HG03139 (cell line): Measurements from ENCODE around the gene OR52K2.
"Not testable (repeated sequence)": the region's sequence is repeated elsewhere in the genome, so short reads cannot be mapped to it uniquely, and the experiment has no call there.

Experiments used
- ATAC-seq: cut with Tn5 transposase; IDR thresholded peaks from one replicate; pipeline ENCODE4 v1.9.1; 2021; ENCODE audit not compliant: unreplicated experiment

Gene OR52K2

DNA sequence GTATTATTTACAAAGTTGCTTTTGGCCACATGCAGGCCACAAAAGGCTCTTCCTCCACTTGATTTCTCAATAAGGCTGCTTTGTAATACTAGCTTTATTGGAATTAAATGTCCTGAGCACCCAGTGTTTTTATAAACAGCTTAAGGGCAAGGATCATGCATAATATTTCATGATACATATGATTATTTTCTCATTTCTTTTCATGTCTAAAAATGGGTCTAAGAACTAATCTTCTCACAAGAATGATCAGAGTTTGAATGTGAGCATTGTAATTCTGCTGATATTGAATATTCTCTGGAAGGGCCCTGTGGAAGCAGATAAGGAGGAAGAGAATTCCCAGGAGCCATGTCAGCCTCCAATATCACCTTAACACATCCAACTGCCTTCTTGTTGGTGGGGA lies at the start of gene OR52K2:
Gene OR52K2 (plus strand): TSS at position 301 of the 400 bp plus-strand sequence. CDS start 45 bp downstream, at position 346.
- ATAC-seq: no peak

- not testable (repeated sequence) for ATAC-seq
Measured at GRCh38 chr11:4406206-4406605, 42.9 kb upstream of the OR52K2 start.

GRCh38 chr11:4416306-4416705 lies 32.8 kb upstream of the OR52K2 start:
- ATAC-seq: no peak

- ATAC-seq: no peak
Measured at GRCh38 chr11:4416816-4417215, 32.3 kb upstream of the OR52K2 start.

DNA sequence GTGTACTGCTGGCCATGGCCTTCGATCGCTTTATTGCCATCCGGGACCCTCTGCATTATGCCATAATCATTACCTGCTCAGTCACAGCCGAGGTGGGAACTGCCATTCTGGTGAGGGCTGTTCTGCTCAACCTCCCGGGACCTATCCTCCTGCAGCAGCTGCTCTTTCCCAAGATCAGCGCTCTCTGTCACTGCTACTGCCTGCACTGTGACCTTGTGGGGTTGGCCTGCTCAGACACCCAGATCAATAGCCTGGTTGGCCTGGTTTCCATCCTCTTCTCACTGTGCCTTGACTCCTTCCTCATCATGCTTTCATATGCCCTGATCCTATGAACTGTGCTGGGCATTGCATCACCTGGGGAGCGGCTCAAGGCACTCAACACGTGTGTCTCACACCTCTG lies 30.7 kb upstream of the OR52K2 start:
- no peak for ATAC-seq

- no peak for ATAC-seq
Measured at GRCh38 chr11:4430051-4430450, 19.0 kb upstream of the OR52K2 start.

DNA sequence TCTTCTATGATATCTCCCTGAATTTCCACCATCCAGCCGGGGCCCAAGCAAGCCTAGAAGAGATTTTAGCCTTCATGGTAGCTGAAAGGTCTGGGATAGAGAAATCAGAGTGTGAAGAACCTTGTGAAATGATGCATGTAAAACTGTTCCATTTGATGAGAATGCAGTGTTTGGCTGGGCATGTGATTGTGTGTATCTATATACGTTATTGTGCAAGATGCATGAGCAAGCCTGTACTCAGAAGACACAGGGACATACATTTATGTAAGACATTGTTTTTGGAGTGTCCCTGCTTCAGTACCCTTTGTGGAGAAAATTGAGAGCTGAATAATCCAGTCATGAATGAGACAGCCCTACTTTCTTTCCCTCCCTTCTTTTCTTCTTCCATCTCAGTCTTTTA lies 15.2 kb upstream of the OR52K2 start:
- ATAC-seq: no peak

- ATAC-seq: no peak
Measured at GRCh38 chr11:4436411-4436810, 12.7 kb upstream of the OR52K2 start.

DNA sequence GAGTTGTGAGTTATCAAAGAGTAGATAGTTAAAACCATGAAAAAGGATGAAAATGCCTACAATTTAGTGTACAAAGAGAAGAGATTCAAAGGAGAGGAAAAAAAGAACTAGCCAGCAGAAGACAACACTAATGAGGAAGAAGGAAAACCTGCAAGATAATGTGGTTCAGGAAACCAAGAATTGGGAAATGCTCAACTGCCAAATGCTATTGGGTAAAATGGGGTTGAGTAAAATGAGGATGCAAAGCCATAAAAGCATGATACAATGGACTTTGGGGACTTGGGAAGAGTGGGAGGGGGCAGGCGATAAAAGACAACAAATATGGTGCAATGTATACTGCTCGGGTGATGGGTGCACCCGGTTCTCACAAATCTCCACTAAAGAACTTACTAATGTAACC lies 7.6 kb upstream of the OR52K2 start:
- ATAC-seq: no peak

- no peak for ATAC-seq
Measured at GRCh38 chr11:4443232-4443891, 5.7 kb upstream of the OR52K2 start.

DNA sequence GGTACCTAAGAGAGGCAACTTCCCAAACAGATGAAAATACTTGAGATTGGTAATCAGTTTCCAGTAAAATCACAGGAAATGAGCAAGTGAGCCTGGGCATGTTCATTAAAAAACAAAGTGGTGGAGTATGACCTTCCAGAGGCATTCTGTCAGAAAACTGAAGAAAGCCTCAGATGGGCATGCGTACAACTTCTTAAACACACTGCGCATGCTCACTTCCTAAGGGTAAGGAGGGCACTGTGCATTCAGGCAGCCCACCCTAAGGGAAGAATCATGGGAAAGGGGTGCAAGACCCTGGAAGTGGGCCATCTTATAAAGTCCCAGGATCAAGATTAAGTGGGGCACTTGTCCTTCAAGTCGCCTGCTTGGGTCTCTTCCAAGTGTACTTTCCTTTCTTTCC lies 4.0 kb downstream of the OR52K2 start:
- no peak for ATAC-seq

DNA sequence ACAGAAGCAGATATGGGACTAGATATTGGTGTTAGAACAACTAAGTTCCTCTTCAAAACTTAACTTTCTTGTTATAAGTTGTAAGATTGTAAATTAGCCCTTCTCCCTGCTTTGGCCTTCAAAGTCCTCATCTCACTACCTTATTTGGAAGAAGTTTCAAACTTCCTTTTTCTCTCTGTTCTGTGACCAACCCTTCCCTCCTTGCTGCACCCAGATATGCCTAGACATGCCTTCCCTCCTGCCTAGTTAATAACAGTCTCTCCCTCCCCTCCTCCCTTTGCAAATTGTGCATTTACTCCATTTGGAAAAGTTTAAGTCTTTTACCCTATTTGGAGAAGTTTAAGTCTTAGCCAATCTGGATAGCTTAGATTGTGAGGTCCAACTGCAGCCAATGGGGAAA lies 4.9 kb downstream of the OR52K2 start:
- no peak for ATAC-seq

DNA sequence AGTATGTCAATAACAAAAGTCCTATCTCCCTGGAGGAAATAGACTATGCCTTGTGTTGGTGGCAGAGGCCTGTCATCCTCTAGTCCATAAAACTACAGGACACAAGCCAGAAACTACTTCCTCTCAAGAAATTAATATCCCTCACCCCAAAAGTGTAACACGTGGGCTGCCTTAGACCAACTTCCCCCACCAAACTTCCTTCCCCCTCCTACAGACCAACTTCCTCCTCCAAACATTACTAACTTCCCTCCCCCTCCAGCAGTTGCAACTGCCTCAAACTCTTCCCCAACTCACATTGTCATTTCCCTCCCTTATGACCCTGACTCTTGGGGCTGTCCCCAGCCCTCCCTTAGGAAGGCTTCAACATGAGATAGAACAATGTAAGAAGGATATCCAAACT lies 6.3 kb downstream of the OR52K2 start:
- no peak for ATAC-seq

DNA sequence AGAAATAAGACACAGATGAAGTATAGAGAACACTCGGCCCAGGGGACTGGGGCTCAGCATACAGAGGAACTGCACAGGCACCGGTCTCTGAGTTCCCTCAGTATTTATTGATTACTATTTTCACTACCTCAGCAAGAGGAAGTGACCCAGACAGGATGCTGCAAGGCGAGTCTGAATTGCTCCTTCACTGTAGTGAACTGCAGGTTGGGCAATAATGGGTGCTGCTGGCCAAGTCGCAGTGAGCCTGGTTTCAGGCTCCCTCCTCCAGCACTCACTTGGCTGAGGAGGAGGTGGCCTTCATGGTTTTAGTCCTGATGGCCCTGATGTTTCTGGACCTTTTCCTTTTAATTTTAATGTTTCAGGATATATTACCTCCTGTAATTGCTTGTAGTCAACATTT lies 10.4 kb downstream of the OR52K2 start:
- peak; percentile 60 for ATAC-seq

DNA sequence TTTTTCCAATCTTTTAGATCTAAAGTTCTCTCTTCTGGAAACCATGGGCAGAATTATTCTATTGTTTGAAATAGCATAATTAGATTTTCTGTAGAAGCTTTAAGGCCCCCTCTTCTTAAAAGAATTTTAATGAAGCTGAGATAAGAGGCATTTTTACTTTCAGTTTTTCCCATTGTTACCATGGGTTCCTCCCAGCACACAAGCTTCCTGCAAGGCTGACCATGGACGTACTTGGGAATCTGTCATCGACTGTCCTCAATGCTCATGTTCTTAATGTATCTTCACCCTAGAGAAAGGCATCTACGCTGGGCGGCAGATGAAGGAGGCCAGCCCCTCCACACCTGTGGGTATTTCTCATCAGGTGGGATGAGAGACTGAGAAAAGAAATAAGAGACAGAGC lies 11.1 kb downstream of the OR52K2 start:
- ATAC-seq: no peak

DNA sequence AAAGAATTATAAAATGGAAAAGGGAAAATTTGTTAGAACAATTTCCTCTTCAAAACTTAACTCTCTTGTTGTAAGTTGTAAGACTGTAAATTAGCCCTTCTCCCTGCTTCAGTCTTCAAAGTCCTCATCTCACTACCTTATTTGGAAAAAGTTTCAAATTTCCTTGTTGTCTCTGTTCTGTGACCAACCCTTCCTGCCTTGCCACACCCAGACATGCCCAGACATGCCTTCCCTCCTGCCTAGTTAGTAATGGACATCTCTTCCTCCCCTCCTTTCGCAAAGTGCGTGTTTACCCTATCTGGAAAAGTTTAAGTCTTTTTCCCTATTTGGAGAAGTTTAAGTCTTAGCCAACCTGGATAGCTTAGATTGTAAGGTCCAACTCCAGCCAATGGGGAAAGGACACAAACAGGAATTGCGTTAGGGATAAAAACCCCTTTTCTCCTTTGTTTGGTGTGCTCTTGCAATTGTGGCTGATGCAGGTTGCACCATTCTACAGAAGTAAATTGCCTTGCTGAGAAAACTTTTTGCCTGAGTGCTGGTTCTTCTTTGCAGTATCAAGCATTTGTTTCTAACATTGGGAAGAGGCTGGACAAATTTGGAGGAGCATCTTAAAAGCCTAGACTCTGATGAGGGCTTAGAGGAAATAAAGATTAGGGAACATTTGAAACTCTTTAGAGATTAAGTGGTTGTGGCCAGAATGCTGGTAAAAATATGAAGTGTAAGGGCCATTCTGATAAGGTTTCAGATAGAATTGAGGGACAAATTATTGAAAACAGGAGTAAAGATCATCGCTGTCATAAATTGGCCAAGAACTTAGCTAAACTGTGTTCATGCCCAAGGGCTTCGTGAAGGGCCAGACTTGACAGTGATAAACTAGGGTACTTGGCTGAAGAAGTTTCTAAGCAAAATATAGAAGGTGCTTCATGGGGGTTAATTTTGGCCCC lies 15.4 kb downstream of the OR52K2 start:
- no peak for ATAC-seq

GRCh38 chr11:4465407-4465806 lies 16.3 kb downstream of the OR52K2 start:
- ATAC-seq: no peak

- no peak for ATAC-seq
Measured at GRCh38 chr11:4466131-4466870, 17.2 kb downstream of the OR52K2 start.

GRCh38 chr11:4466871-4467442 lies 17.9 kb downstream of the OR52K2 start:
- no peak for ATAC-seq

DNA sequence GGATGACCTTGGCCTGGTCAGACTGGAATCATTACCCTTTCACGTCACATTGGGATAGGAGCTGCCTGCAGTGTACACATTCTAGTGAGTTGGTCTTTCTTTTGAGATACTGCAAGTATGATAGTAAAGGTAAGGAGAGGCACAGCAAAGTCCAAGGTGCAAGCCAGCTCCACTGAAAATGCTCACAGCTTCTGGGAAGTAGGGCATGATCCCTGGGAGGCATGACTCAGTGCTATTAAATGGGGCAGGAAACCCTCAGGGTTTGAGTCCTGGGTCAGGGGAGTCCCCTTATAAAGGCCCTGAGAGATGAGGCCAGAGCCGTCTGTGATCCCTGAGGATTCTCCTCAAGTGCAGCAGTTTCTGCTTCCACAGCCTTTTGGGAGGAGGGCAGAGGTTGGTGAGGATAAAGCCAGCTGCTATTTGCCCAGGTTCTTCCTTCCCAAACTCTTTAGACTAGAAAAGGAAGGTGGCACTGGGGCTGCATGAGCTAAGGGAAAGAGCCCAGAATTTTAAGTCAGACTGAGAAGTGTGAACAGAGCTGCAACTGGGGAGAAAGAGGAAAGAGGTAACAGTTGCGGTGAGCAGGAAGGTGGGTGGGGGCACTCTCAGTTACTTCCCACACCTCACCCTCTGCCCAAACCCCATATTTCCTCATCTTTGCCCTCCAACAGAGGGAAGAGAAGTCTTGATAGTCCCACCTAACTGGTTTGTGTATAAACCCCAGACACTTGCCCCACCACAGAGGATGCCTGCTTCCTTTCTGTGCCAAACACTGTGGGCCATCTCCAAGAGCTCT lies 18.9 kb downstream of the OR52K2 start:
- ATAC-seq: no peak
